A673 (cell line): ENCODE data around the gene DUOXA1. TPM values are rescaled to one million over a fixed set of nuclear protein-coding genes. Genes with fewer than 3 reads are reported as not detected.
"Not testable (repeated sequence)": the region's sequence is repeated elsewhere in the genome, so short reads cannot be mapped to it uniquely, and the experiment has no call there.

Source experiments
- BruUV-seq: library from RNA; stranded (reverse); fragments of 400-500 nt; replicated peaks from 2 replicates; lab custom pipeline; 2021; lab: Mats Ljungman, UMichigan
- CTCF ChIA-PET: fragments of 300-600 bp; sonication (Branson Sonifier 250); formaldehyde crosslinking; loops from one replicate; lab custom pipeline; 2022; ENCODE audit warnings: antibody characterized with exemption; lab: Charles Lee
- POLR2A ChIA-PET: fragments of 300-600 bp; sonication (Branson Sonifier 250); formaldehyde crosslinking; loops from one replicate; lab custom pipeline; 2022; ENCODE audit warnings: antibody characterized with exemption; ENCODE audit not compliant: low non-redundant PET; lab: Charles Lee
- DNase-seq: peaks from one replicate; pipeline ENCODE4 v3.0.0-alpha.2; 2015; ENCODE audit warnings: low spot score
- H3K27ac ChIP-seq: fragments of 200-600 bp; sonication (generic); 2 replicates; pipeline ENCODE4 v1.5.1; 2016; ENCODE audit warnings: mixed run types, low read depth, mild to moderate bottlenecking, mixed read lengths, antibody characterized with exemption, low read length; ENCODE audit not compliant: poor library complexity, severe bottlenecking
- H3K27me3 ChIP-seq: fragments of 200-600 bp; sonication (generic); replicated peaks from 2 replicates; pipeline ENCODE4 v1.6.1; 2017; ENCODE audit warnings: mixed run types, low read depth, mild to moderate bottlenecking, mixed read lengths, antibody characterized with exemption, low read length; ENCODE audit not compliant: insufficient read depth, poor library complexity
- H3K36me3 ChIP-seq: fragments of 200-600 bp; sonication (generic); 2 replicates; pipeline ENCODE4 v1.6.1; 2016; ENCODE audit warnings: mixed run types, mild to moderate bottlenecking, mixed read lengths, antibody characterized with exemption, low read length; ENCODE audit not compliant: insufficient read depth, poor library complexity, severe bottlenecking
- H3K4me1 ChIP-seq: fragments of 200-600 bp; sonication (generic); 2 replicates; pipeline ENCODE4 v1.6.1; 2017; ENCODE audit warnings: mixed run types, mild to moderate bottlenecking, mixed read lengths, antibody characterized with exemption, low read length; ENCODE audit not compliant: insufficient read depth, poor library complexity, severe bottlenecking
- H3K4me3 ChIP-seq: fragments of 200-600 bp; sonication (generic); 2 replicates; pipeline ENCODE4 v1.5.1; 2016; ENCODE audit warnings: low read depth, mixed run types, mild to moderate bottlenecking, mixed read lengths, low read length; ENCODE audit not compliant: poor library complexity, severe bottlenecking
- H3K9me3 ChIP-seq: fragments of 200-600 bp; sonication (generic); 2 replicates; pipeline ENCODE4 v1.6.1; 2016; ENCODE audit warnings: mixed run types, low read depth, mild to moderate bottlenecking, mixed read lengths, antibody characterized with exemption, low read length; ENCODE audit not compliant: poor library complexity, severe bottlenecking
- intact Hi-C: fragments of 100-400 bp; cut with micrococcal nuclease; formaldehyde crosslinking; loops from one replicate; pipeline ENCODE4 v1.10.0; 2022; ENCODE audit not compliant: unreplicated experiment
- total RNA-seq: library from RNA; stranded (reverse); gene quantifications from 2 replicates; pipeline ENCODE4 v1.2.3, GENCODE V29; 2021

The DUOXA1 gene
- total RNA-seq, 1 experiment from 2014 or later: 0.95 TPM

DNA sequence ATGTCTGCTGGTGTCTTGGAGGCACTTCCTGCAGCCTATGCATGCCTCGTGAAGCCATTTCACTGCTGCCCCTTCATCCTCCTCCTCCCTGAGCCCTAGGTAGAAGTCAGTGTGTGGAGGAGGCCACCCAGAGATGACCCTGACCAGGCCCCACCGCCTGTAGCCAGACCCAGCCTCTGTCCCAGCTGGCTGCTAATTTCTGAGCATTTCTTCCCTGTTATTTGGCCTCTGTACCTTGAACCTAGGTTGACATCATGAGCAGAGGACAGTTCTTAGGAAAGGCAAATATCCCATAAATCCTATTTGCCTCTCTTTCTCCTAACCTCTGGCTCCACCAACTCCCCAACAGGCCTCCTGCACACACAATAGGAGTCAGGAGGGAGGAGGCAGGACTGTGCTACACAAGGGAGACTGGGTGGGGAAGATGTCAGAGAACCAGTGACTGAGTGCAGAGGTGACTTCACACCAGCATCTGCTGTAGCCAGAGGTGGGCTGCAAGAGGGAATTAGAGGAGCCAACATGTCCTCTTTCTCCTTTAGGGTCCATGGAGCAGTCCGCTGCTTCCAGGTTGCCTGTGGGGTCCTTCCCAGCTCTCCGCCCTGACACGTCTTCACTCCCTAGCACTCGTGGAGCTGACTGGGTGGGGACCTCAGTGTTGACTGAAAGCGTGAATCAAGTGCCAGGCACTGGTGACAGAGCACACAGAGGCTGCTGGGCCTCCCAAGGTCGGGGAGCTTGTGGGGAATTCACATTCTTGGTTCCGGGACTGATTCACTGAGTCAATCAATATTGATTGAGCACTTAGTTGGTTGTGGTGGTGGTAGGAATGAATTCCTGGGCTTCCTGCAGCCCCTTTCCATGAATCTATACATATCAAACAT is 54.0 kb downstream of the DUOXA1 start:
- intact Hi-C loops, DNase-seq: not testable (repeated sequence)

DNA sequence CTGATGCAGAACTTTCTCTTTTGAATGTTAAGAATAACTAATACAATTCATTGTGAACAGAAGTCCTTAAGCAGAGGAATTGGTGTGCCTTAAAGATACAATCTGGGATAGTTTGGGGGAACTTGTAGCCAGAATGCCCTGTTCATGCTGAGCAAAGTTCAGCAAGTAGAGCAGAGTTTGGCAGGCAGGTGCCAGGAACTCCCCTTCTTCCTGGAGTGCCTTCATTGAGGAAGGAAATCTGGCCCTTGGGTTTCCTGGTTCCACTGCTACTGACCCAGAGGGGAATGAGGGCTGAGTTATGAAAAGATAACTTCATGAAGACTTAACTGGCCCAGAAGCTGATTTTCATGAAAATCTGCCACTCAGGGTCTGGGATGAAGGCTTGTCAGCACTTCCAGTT is 56.1 kb downstream of the DUOXA1 start:
- CTCF ChIA-PET, H3K4me1 ChIP-seq, H3K9me3 ChIP-seq, H3K27me3 ChIP-seq, intact Hi-C loops, DNase-seq, BruUV-seq, H3K36me3 ChIP-seq, H3K27ac ChIP-seq, POLR2A ChIA-PET, H3K4me3 ChIP-seq: not testable (repeated sequence)

More for the DNA sequence above, 54.0 kb downstream of the DUOXA1 start:
- BruUV-seq, POLR2A ChIA-PET, H3K27ac ChIP-seq, H3K9me3 ChIP-seq, H3K4me3 ChIP-seq, H3K4me1 ChIP-seq, CTCF ChIA-PET, H3K27me3 ChIP-seq, H3K36me3 ChIP-seq: not testable (repeated sequence)

DNA sequence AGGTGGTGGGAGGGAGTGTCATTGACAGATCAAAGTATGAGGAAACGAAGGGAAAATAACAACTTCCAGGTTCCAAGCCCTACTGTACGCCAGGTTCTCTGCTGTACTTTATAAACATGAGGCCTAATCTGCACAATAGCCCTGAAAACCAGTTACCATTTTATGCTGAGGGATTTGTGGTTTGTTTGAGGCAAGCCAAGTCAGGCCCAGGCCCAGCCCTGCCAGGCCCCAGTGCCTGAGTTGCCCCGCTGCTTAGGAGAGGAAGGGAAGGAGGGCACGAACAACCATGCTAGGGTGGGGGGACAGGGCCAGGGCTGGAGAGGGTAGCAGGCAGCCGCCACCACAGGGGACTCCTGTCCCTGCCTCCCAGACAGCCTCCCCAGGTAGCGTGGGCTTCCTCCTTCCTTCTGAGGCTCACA is 59.7 kb downstream of the DUOXA1 start:
- POLR2A ChIA-PET, H3K4me1 ChIP-seq, BruUV-seq: not testable (repeated sequence)

More for the DNA sequence above, 59.7 kb downstream of the DUOXA1 start:
- H3K4me3 ChIP-seq, H3K27me3 ChIP-seq, DNase-seq, H3K27ac ChIP-seq, intact Hi-C loops, H3K9me3 ChIP-seq, CTCF ChIA-PET: not testable (repeated sequence)
- H3K36me3 ChIP-seq: peaks cover 22% of the 10 kb centered on the region

Other genes with a start within 250 kb of the DUOXA1 start
- not detected in 2 replicates for gene TERB2, start 173.2 kb downstream of the DUOXA1 start, total RNA-seq
- gene SORD, start 106.7 kb downstream of the DUOXA1 start, total RNA-seq: 252 and 286 TPM in 2 replicates
- 0.98 and 0.99 TPM in 2 replicates for gene DUOX2, start 15.7 kb downstream of the DUOXA1 start, total RNA-seq
- not detected in 2 replicates for gene DUOXA2, start 15.6 kb downstream of the DUOXA1 start, total RNA-seq
- 1.4 and 1.7 TPM in 2 replicates for gene DUOX1, start 115 bp upstream of the DUOXA1 start, total RNA-seq
- gene SHF, start 58.1 kb upstream of the DUOXA1 start, total RNA-seq: 42.9 and 43.2 TPM in 2 replicates
- not detected in 2 replicates for gene SLC28A2, start 122.4 kb upstream of the DUOXA1 start, total RNA-seq
- 9.5 and 11.0 TPM in 2 replicates for gene GATM, start 248.7 kb upstream of the DUOXA1 start, total RNA-seq